Rectal smooth muscle tissue (tissue), 1 donor: Measurements from ENCODE around the gene SRP68.

Experiments
- H3K27ac ChIP-seq: one replicate; pipeline ENCODE4 v1.7.0; 2013; ENCODE audit warnings: low read depth, low read length, inconsistent platforms
- H3K27me3 ChIP-seq: one replicate; pipeline ENCODE4 v1.7.0; 2013; ENCODE audit warnings: low read length; ENCODE audit not compliant: control insufficient read depth, insufficient read depth
- H3K36me3 ChIP-seq: one replicate; pipeline ENCODE4 v1.7.0; 2013; ENCODE audit warnings: low read length; ENCODE audit not compliant: control insufficient read depth, insufficient read depth
- H3K4me1 ChIP-seq: one replicate; pipeline ENCODE4 v1.7.0; 2013; ENCODE audit warnings: low read length; ENCODE audit not compliant: control insufficient read depth, insufficient read depth
- H3K4me3 ChIP-seq: one replicate; pipeline ENCODE4 v1.7.0; 2013; ENCODE audit warnings: low read length
- H3K9ac ChIP-seq: one replicate; pipeline ENCODE4 v1.7.0; 2013; ENCODE audit warnings: low read length

The SRP68 gene

GRCh38 chr17:76024353-76024752 lies 48.0 kb downstream of the SRP68 start:
- H3K9ac ChIP-seq, result no peak overlapping the region
- no peak overlapping the region for H3K4me3 ChIP-seq
- H3K36me3 ChIP-seq, result no peaks in the 10 kb centered on the region
- no peak overlapping the region for H3K27ac ChIP-seq
- H3K27me3 ChIP-seq, result no peaks in the 10 kb centered on the region
- no peaks in the 10 kb centered on the region for H3K4me1 ChIP-seq

GRCh38 chr17:76023900-76024237 lies 48.4 kb downstream of the SRP68 start:
- Histone ChIP-seq H3K9ac (no peak overlapping the region), H3K36me3 (no peaks in the 10 kb centered on the region), H3K4me1 (no peaks in the 10 kb centered on the region), H3K4me3 (no peak overlapping the region), H3K27ac (no peak overlapping the region), H3K27me3 (no peaks in the 10 kb centered on the region)

- Histone ChIP-seq H3K9ac (no peak overlapping the region), H3K4me1 (no peaks in the 10 kb centered on the region), H3K4me3 (no peak overlapping the region), H3K27me3 (no peaks in the 10 kb centered on the region), H3K36me3 (no peaks in the 10 kb centered on the region), H3K27ac (no peak overlapping the region)
These were observed 49.1 kb downstream of the SRP68 start for GRCh38 chr17:76022973-76023899.

GRCh38 chr17:76022285-76022684 lies 50.0 kb downstream of the SRP68 start:
- H3K9ac ChIP-seq, result no peak overlapping the region
- H3K27me3 ChIP-seq, result no peaks in the 10 kb centered on the region
- no peaks in the 10 kb centered on the region for H3K36me3 ChIP-seq
- H3K27ac ChIP-seq, result no peak overlapping the region
- H3K4me3 ChIP-seq, result no peak overlapping the region
- H3K4me1 ChIP-seq, result no peaks in the 10 kb centered on the region

GRCh38 chr17:76019833-76020467 lies 52.4 kb downstream of the SRP68 start:
- Histone ChIP-seq H3K36me3 (no peaks in the 10 kb centered on the region), H3K27ac (no peak overlapping the region), H3K27me3 (no peaks in the 10 kb centered on the region), H3K4me1 (no peaks in the 10 kb centered on the region), H3K9ac (no peak overlapping the region), H3K4me3 (no peak overlapping the region)

- Histone ChIP-seq H3K36me3 (no peaks in the 10 kb centered on the region), H3K27me3 (no peaks in the 10 kb centered on the region), H3K4me3 (no peak overlapping the region), H3K4me1 (no peaks in the 10 kb centered on the region), H3K27ac (no peak overlapping the region), H3K9ac (no peak overlapping the region)
These were observed 53.5 kb downstream of the SRP68 start for GRCh38 chr17:76018801-76019200.

GRCh38 chr17:76018340-76018680 lies 54.0 kb downstream of the SRP68 start:
- no peak overlapping the region for H3K4me3 ChIP-seq
- H3K27me3 ChIP-seq, result no peaks in the 10 kb centered on the region
- H3K36me3 ChIP-seq, result no peaks in the 10 kb centered on the region
- H3K27ac ChIP-seq, result no peak overlapping the region
- no peaks in the 10 kb centered on the region for H3K4me1 ChIP-seq
- no peak overlapping the region for H3K9ac ChIP-seq

- no peak overlapping the region for H3K9ac ChIP-seq
- H3K36me3 ChIP-seq, result no peaks in the 10 kb centered on the region
- no peaks in the 10 kb centered on the region for H3K27me3 ChIP-seq
These were observed 54.6 kb downstream of the SRP68 start for GRCh38 chr17:76017481-76018339.

GRCh38 chr17:76014925-76015261 lies 57.4 kb downstream of the SRP68 start:
- Histone ChIP-seq H3K36me3 (no peaks in the 10 kb centered on the region), H3K4me3 (no peak overlapping the region), H3K27ac (no peak overlapping the region), H3K27me3 (no peaks in the 10 kb centered on the region), H3K9ac (no peak overlapping the region), H3K4me1 (no peaks in the 10 kb centered on the region)

More at GRCh38 chr17:76017481-76018339, 54.6 kb downstream of the SRP68 start:
- Histone ChIP-seq H3K4me3 (no peak overlapping the region), H3K4me1 (no peaks in the 10 kb centered on the region), H3K27ac (no peak overlapping the region)

GRCh38 chr17:76014100-76014924 lies 58.0 kb downstream of the SRP68 start:
- H3K27ac ChIP-seq, result no peak overlapping the region

GRCh38 chr17:76013377-76013932 lies 58.9 kb downstream of the SRP68 start:
- H3K9ac ChIP-seq, result no peak overlapping the region
- H3K36me3 ChIP-seq, result no peaks in the 10 kb centered on the region
- H3K4me3 ChIP-seq, result no peak overlapping the region
- no peaks in the 10 kb centered on the region for H3K27me3 ChIP-seq
- H3K27ac ChIP-seq, result no peak overlapping the region
- no peaks in the 10 kb centered on the region for H3K4me1 ChIP-seq

More at GRCh38 chr17:76014100-76014924, 58.0 kb downstream of the SRP68 start:
- Histone ChIP-seq H3K9ac (no peak overlapping the region), H3K4me3 (no peak overlapping the region), H3K27me3 (no peaks in the 10 kb centered on the region), H3K4me1 (no peaks in the 10 kb centered on the region), H3K36me3 (no peaks in the 10 kb centered on the region)
